ENCODE data around the gene CDK18.

CDK18 gene

DNA sequence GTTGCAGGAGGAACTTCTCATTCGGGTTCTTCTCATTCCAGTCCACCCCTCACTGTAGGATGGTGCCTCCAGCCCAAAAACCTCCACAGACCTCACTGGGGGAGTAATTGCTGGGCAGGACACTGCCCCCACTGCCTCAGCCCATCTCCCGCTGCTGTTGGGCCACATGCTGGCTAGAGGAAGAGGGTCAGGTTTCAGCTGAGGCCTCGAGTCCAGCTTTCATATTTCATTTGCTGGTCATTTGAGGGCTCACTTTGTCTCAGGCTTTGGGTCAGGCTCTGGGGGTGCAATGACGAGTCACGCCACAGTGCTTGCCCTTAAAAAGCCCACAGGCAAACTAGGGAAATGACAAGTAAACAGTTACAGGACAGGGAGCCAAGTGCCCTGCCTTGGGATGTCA lies 9.3 kb downstream of the CDK18 start:
- H3K27me3 ChIP-seq (ENCODE audit: insufficient read depth, poor library complexity, severe bottlenecking) = no peaks in the 10 kb centered on the region
- DNase-seq (ENCODE audit: low read depth in 1 of 2, low spot score in 1 of 2) = no peak
- TF ChIP-seq POLR2AphosphoS5 (IDR thresholded peaks at IDR 0.05; ENCODE audit: low read depth) = no peak
- no peak for TF ChIP-seq GABPA (IDR thresholded peaks at IDR 0.05; ENCODE audit: low read depth)
- TF ChIP-seq, protein P1, sequence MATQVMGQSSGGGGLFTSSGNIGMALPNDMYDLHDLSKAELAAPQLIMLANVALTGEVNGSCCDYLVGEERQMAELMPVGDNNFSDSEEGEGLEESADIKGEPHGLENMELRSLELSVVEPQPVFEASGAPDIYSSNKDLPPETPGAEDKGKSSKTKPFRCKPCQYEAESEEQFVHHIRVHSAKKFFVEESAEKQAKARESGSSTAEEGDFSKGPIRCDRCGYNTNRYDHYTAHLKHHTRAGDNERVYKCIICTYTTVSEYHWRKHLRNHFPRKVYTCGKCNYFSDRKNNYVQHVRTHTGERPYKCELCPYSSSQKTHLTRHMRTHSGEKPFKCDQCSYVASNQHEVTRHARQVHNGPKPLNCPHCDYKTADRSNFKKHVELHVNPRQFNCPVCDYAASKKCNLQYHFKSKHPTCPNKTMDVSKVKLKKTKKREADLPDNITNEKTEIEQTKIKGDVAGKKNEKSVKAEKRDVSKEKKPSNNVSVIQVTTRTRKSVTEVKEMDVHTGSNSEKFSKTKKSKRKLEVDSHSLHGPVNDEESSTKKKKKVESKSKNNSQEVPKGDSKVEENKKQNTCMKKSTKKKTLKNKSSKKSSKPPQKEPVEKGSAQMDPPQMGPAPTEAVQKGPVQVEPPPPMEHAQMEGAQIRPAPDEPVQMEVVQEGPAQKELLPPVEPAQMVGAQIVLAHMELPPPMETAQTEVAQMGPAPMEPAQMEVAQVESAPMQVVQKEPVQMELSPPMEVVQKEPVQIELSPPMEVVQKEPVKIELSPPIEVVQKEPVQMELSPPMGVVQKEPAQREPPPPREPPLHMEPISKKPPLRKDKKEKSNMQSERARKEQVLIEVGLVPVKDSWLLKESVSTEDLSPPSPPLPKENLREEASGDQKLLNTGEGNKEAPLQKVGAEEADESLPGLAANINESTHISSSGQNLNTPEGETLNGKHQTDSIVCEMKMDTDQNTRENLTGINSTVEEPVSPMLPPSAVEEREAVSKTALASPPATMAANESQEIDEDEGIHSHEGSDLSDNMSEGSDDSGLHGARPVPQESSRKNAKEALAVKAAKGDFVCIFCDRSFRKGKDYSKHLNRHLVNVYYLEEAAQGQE (IDR thresholded peaks at IDR 0.05; ENCODE audit: insufficient replicate concordance, low read depth) = no peak
- TF ChIP-seq SPI1 (IDR thresholded peaks at IDR 0.05; ENCODE audit: borderline replicate concordance, low read depth) = no peak
- TF ChIP-seq, protein P2, sequence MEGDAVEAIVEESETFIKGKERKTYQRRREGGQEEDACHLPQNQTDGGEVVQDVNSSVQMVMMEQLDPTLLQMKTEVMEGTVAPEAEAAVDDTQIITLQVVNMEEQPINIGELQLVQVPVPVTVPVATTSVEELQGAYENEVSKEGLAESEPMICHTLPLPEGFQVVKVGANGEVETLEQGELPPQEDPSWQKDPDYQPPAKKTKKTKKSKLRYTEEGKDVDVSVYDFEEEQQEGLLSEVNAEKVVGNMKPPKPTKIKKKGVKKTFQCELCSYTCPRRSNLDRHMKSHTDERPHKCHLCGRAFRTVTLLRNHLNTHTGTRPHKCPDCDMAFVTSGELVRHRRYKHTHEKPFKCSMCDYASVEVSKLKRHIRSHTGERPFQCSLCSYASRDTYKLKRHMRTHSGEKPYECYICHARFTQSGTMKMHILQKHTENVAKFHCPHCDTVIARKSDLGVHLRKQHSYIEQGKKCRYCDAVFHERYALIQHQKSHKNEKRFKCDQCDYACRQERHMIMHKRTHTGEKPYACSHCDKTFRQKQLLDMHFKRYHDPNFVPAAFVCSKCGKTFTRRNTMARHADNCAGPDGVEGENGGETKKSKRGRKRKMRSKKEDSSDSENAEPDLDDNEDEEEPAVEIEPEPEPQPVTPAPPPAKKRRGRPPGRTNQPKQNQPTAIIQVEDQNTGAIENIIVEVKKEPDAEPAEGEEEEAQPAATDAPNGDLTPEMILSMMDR (IDR thresholded peaks at IDR 0.05; ENCODE audit: insufficient read depth, low read length) = no peak
- no peak overlapping the region for H3K4me3 ChIP-seq (replicated peaks; ENCODE audit: insufficient read depth, low read length)
- no peak overlapping the region for H3K27ac ChIP-seq (replicated peaks)

DNA sequence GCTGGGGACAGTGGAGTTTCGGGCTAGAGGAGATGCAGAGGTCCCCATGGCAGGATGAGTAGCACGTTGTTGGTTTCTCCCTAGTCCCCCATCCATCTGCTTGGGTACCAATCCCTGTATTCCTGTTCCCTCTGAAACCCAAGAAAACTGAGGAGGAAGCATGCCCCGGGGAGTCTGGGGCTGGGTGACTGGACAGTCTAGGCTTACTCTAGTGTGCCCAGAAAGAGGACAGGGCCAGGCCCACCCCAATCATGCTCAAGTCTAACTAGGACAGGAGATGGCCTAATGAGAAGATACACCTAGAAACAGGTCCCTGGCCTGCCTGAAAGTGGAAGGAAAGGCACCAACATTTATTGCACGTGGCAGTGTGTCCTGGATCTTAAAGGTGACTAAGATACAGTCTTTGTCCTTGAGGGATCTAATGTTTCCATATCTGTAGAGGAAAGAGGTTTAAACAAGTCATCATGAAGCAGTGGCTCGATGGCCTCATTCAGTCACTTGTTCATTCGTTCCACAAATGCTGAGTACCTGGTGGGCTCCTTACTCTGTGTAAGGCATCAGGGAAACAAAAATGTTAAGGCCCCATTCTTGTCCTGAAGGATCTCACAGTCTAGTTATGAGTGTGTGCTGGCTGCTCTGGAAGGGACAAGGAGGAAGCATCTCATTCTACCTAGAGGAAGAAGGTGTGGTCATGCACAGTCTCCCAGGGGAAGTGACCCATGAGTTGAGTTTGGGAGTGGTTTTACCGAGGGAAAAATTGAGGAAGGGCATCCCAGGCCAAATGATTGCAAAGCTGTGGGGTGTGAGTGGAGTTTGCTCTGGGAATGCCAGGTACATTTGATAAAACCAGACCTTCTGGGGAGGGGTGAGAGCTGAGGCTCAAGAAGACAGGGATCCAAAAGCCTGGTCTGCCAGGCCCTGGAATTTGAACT lies 10.0 kb downstream of the CDK18 start:
- Histone ChIP-seq H3K27ac (replicated peaks) (no peak overlapping the region), H3K27me3 (ENCODE audit: insufficient read depth, poor library complexity, severe bottlenecking) (no peaks in the 10 kb centered on the region), H3K4me3 (replicated peaks; ENCODE audit: insufficient read depth, low read length) (no peak overlapping the region)
- DNase-seq (ENCODE audit: low read depth in 1 of 2, low spot score in 1 of 2) = no peak
- TF ChIP-seq, protein P2 (IDR thresholded peaks at IDR 0.05; ENCODE audit: insufficient read depth, low read length) = no peak
- no peak for TF ChIP-seq POLR2AphosphoS5 (IDR thresholded peaks at IDR 0.05; ENCODE audit: low read depth)
- TF ChIP-seq, protein P1 (IDR thresholded peaks at IDR 0.05; ENCODE audit: insufficient replicate concordance, low read depth) = no peak
- TF ChIP-seq GABPA (IDR thresholded peaks at IDR 0.05; ENCODE audit: low read depth) = no peak
- no peak for TF ChIP-seq SPI1 (IDR thresholded peaks at IDR 0.05; ENCODE audit: borderline replicate concordance, low read depth)

DNA sequence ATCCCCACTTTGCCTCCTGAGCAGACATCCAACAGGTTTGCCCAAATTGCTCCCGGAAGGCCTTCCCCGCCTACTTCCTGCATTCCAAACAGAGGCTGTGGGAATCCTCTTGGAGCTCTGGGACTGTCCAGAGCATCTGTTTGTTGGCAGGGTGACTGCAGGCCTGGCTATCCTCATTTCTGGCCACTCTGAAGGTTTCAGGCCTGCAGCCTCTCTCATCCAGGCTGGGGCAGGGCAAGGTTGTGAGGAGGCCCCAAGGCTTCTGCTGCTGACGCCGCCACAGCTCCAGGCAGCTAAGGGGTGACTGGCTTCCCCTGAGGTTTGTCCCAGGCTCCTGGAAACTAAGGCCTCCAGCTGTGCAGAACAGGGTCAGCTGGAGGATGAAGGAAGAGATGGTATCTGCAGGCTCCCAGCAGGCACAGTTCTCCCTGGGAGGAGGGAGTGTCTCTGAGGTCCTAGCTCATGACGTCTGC lies 11.3 kb downstream of the CDK18 start:
- Histone ChIP-seq H3K27me3 (ENCODE audit: insufficient read depth, poor library complexity, severe bottlenecking) (no peaks in the 10 kb centered on the region), H3K4me3 (replicated peaks; ENCODE audit: insufficient read depth, low read length) (no peak overlapping the region), H3K27ac (replicated peaks) (no peak overlapping the region)
- DNase-seq (ENCODE audit: low read depth in 1 of 2, low spot score in 1 of 2) = no peak
- TF ChIP-seq POLR2AphosphoS5 (IDR thresholded peaks at IDR 0.05; ENCODE audit: low read depth) (no peak), GABPA (IDR thresholded peaks at IDR 0.05; ENCODE audit: low read depth) (no peak)
- TF ChIP-seq, protein P2 (IDR thresholded peaks at IDR 0.05; ENCODE audit: insufficient read depth, low read length) = no peak
